Measurements from ENCODE around the gene SAFB2.

The SAFB2 gene

DNA sequence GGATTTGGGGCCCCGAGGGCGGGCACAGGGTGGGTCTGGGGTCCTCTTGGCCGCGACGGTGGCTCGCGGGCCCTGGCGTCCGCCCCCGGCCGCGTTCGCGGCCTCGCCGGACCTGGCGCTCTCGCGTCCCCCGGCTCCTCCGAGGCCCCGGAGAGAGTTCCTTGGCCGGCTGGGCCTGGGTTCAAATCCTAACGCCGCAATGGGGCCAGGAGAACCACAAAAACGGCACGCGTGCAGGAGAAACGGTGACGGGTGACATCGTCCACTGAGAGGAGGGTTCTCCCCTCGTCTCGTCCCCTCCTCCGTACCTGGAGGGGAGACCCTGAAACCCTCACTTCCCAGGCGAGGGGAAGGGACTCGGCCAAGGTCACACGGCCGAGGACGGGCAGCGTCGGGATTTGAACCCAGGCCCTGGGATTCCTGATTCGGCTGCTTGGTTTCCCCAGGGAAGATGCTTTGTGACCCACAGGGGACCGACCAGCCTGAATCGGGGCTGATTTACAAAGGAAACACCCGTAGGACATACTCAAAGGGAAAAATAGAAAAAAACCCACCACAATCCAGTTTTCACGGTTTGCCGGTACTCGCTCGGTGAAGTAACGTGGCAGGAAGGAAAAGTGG is 931 bp upstream of the SAFB2 start (continued):
- TF ChIP-seq, protein P1, sequence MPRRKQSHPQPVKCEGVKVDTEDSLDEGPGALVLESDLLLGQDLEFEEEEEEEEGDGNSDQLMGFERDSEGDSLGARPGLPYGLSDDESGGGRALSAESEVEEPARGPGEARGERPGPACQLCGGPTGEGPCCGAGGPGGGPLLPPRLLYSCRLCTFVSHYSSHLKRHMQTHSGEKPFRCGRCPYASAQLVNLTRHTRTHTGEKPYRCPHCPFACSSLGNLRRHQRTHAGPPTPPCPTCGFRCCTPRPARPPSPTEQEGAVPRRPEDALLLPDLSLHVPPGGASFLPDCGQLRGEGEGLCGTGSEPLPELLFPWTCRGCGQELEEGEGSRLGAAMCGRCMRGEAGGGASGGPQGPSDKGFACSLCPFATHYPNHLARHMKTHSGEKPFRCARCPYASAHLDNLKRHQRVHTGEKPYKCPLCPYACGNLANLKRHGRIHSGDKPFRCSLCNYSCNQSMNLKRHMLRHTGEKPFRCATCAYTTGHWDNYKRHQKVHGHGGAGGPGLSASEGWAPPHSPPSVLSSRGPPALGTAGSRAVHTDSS (tag by site-specific recombination; IDR thresholded peaks at IDR 0.05) = peak; percentile 8; the same call in 1 of the 2 replicates
- TF ChIP-seq ZNF341 (tag by site-specific recombination; IDR thresholded peaks at IDR 0.05; ENCODE audit: low read depth) (no peak), KLF10 (tag by site-specific recombination; IDR thresholded peaks at IDR 0.05) (no peak), ZNF221 (tag by site-specific recombination; IDR thresholded peaks at IDR 0.05; ENCODE audit: borderline replicate concordance) (no peak), ZNF660 (tag by site-specific recombination; IDR thresholded peaks at IDR 0.05) (0 out of 2 replicates have a peak, but pooled peaks have one; percentile 6)
- TF ChIP-seq, protein P2, sequence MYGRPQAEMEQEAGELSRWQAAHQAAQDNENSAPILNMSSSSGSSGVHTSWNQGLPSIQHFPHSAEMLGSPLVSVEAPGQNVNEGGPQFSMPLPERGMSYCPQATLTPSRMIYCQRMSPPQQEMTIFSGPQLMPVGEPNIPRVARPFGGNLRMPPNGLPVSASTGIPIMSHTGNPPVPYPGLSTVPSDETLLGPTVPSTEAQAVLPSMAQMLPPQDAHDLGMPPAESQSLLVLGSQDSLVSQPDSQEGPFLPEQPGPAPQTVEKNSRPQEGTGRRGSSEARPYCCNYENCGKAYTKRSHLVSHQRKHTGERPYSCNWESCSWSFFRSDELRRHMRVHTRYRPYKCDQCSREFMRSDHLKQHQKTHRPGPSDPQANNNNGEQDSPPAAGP (tag by site-specific recombination; IDR thresholded peaks at IDR 0.05) = no peak
- TF ChIP-seq, protein P3, sequence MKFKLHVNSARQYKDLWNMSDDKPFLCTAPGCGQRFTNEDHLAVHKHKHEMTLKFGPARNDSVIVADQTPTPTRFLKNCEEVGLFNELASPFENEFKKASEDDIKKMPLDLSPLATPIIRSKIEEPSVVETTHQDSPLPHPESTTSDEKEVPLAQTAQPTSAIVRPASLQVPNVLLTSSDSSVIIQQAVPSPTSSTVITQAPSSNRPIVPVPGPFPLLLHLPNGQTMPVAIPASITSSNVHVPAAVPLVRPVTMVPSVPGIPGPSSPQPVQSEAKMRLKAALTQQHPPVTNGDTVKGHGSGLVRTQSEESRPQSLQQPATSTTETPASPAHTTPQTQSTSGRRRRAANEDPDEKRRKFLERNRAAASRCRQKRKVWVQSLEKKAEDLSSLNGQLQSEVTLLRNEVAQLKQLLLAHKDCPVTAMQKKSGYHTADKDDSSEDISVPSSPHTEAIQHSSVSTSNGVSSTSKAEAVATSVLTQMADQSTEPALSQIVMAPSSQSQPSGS (tag by site-specific recombination; IDR thresholded peaks at IDR 0.05; ENCODE audit: low read depth) = no peak

DNA sequence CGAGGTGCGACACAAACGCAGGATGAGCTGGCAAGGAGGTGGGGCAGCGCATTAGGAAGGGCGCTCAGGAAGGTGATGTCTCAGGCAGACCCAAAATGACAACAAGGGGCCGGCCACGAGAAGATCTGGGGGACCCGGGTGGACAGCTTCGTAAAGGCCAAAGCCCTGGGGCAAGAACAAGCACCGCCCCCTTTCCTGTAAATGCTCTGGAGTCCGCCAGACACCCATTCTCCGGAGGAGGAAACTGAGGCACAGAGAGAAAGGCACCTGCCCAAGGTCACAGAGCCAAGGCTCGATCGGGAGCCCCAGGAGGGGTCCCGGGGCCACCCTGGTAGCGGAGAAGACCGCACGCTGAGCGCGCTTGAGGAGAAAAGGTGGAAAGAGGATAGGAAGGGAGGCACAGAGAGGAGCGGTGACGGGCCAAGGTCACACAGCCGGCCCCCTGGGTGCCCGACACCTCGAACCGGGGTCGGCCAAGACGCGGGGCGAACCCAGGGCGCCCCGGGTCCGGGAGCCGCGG is 571 bp downstream of the SAFB2 start:
- ChIA-PET CTCF (interaction anchor here (0.8 to 1.0 kb wide), 2 partner anchors 11 to 17 kb away, joined by 4 to 6 read pairs; no protein-coding TSS in a partner anchor), POLR2A (interaction anchor here (0.6 to 5.5 kb wide), 23 partner anchors 9 to 795 kb away, joined by 3 to 49 read pairs (median 4); partner anchors contain the start of genes CATSPERD, LONP1, RPL36 and TINCR)
- H3K36me3 ChIP-seq (ENCODE audit: control insufficient read depth in 2 of 2, insufficient read depth in 1 of 2, low read length in 2 of 2) = peaks cover 22 to 74% of the 10 kb centered on the region in 2 experiments
- TF ChIP-seq SCRT2 (tag by site-specific recombination; IDR thresholded peaks at IDR 0.05) = peak; percentile 86
- TF ChIP-seq, protein P4, sequence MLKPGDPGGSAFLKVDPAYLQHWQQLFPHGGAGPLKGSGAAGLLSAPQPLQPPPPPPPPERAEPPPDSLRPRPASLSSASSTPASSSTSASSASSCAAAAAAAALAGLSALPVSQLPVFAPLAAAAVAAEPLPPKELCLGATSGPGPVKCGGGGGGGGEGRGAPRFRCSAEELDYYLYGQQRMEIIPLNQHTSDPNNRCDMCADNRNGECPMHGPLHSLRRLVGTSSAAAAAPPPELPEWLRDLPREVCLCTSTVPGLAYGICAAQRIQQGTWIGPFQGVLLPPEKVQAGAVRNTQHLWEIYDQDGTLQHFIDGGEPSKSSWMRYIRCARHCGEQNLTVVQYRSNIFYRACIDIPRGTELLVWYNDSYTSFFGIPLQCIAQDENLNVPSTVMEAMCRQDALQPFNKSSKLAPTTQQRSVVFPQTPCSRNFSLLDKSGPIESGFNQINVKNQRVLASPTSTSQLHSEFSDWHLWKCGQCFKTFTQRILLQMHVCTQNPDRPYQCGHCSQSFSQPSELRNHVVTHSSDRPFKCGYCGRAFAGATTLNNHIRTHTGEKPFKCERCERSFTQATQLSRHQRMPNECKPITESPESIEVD (tag by site-specific recombination; IDR thresholded peaks at IDR 0.05) = no peak
- peak; percentile 86; the same call in 1 of the 2 replicates for TF ChIP-seq ZNF121 (tag by site-specific recombination; IDR thresholded peaks at IDR 0.05)
- 0 out of 2 replicates have a peak, but pooled peaks have one; percentile 6 for TF ChIP-seq ZNF146 (tag by site-specific recombination; IDR thresholded peaks at IDR 0.05)
- TF ChIP-seq ZNF37A (tag by site-specific recombination; IDR thresholded peaks at IDR 0.05) = no peak
- 0 out of 2 replicates have a peak, but pooled peaks have one; percentile 14 for TF ChIP-seq ZNF501 (tag by site-specific recombination; IDR thresholded peaks at IDR 0.05)
- TF ChIP-seq ZFP37 (tag by site-specific recombination; IDR thresholded peaks at IDR 0.05) = 0 out of 2 replicates have a peak, but pooled peaks have one; percentile 18
- TF ChIP-seq SP7 (tag by site-specific recombination; IDR thresholded peaks at IDR 0.05) = 0 out of 2 replicates have a peak, but pooled peaks have one; percentile 14
- peaks cover 13% of the 10 kb centered on the region for H3K4me1 ChIP-seq (ENCODE audit: control insufficient read depth, insufficient read depth, low read length)
- H3K27ac ChIP-seq (ENCODE audit: extremely low read depth, low read depth, low read length) = peak overlapping the region; percentile 89
- H3K4me3 ChIP-seq (ENCODE audit: low read depth, low read length) = peak overlapping the region; percentile 63
- no peaks in the 10 kb centered on the region for H3K9me3 ChIP-seq (ENCODE audit: control insufficient read depth, insufficient read depth, low read depth, low read length)

DNA sequence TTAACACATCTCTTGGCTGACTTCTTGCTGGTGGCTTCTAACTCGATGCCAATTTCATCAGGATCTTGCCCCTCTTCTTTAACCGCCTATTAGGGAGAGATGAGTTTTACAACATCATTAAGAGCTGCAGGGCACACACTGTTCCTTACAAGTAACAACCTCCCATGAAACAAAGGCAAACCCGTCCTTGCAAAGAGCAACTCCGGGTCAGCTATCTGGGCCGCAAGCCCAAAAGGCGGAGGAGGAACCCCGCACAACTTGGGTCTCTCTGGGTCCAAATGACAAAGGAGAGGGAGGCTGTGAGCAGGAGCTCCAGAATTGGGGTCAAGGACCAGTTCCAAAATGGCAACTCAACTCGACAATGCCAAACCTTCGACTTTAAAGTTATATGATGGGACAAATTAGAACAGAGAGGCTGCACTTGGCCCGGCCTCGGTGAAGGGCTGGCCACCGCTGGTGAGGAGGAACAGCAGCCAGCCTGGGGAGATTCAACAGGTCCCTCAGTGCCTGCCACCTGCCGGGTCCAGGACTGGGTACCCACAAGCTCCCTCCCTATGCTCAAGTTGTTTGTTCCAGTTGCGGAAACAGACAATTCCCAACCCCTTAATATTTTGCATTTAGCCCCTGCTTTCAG is 1.1 kb downstream of the SAFB2 start:
- ChIA-PET CTCF (interaction anchor here (0.8 kb wide), 1 partner anchor 18 kb away, joined by 4 read pairs; no protein-coding TSS in a partner anchor), POLR2A (interaction anchor here (0.6 to 5.5 kb wide), 5 partner anchors 13 to 329 kb away, joined by 5 to 49 read pairs (median 6); partner anchors contain the start of gene RPL36)
- Histone ChIP-seq H3K4me3 (ENCODE audit: low read depth, low read length) (peak overlapping the region; percentile 63), H3K36me3 (ENCODE audit: control insufficient read depth in 2 of 2, insufficient read depth in 1 of 2, low read length in 2 of 2) (peaks cover 22 to 74% of the 10 kb centered on the region in 2 experiments), H3K4me1 (ENCODE audit: control insufficient read depth, insufficient read depth, low read length) (peaks cover 13% of the 10 kb centered on the region), H3K27ac (ENCODE audit: extremely low read depth, low read depth, low read length) (no peak overlapping the region), H3K9me3 (ENCODE audit: control insufficient read depth, insufficient read depth, low read depth, low read length) (no peaks in the 10 kb centered on the region)
- peak; percentile 25; the same call in 1 of the 2 replicates for TF ChIP-seq ZNF335 (tag by site-specific recombination; conservative IDR thresholded peaks at IDR 0.05)
- TF ChIP-seq FEZF1 (tag by site-specific recombination; IDR thresholded peaks at IDR 0.05) = no peak
- TF ChIP-seq TCF7L2 (IDR thresholded peaks at IDR 0.05; ENCODE audit: borderline replicate concordance, low read depth, low read length) = no peak
- 0 out of 2 replicates have a peak, but pooled peaks have one; percentile 6 for TF ChIP-seq SP7 (tag by site-specific recombination; IDR thresholded peaks at IDR 0.05)
- TF ChIP-seq SCRT1 (tag by site-specific recombination; IDR thresholded peaks at IDR 0.05; ENCODE audit: borderline replicate concordance) = peak; percentile 99
- no peak for TF ChIP-seq ZNF747 (tag by site-specific recombination; IDR thresholded peaks at IDR 0.05)
- peak; percentile 99 for TF ChIP-seq SCRT2 (tag by site-specific recombination; IDR thresholded peaks at IDR 0.05)
